Left renal pelvis (tissue), 4 donors: Measurements from ENCODE around the gene MACF1. TPM values are rescaled to one million over a fixed set of nuclear protein-coding genes. Genes with fewer than 3 reads are reported as not detected.

Experiments used
- DNase-seq, 4 donors: peaks; one replicate each; pipeline ENCODE4 v3.0.0-alpha.2; 2013; ENCODE audit warnings: low read depth in 4 of 4, low spot score in 3 of 4
- polyA plus RNA-seq, 4 donors: library from polyadenylated mRNA; unstranded; fragments of 120-200 nt; gene quantifications; one replicate each; pipeline ENCODE4 v1.2.1, GENCODE V29; 2013; ENCODE audit not compliant: insufficient read length in 4 of 4

MACF1 gene
- polyA plus RNA-seq, 4 donors: 202 to 261 (median 253) TPM

- DNase-seq: no peak
Observed at GRCh38 chr1:39293375-39294070, 89.0 kb downstream of the MACF1 start.

GRCh38 chr1:39294531-39294930, 90.0 kb downstream of the MACF1 start:
- no peak for DNase-seq

GRCh38 chr1:39295901-39296300, 91.4 kb downstream of the MACF1 start:
- DNase-seq: no peak

- no peak for DNase-seq
Observed at GRCh38 chr1:39297551-39297950, 93.1 kb downstream of the MACF1 start.

- DNase-seq: no peak
Observed at GRCh38 chr1:39301606-39302005, 97.1 kb downstream of the MACF1 start.

- no peak for DNase-seq
Observed at GRCh38 chr1:39305555-39305954, 101.1 kb downstream of the MACF1 start.

- no peak for DNase-seq
Observed at GRCh38 chr1:39310015-39310414, 105.5 kb downstream of the MACF1 start.

- no peak for DNase-seq
Observed at GRCh38 chr1:39310691-39311090, 106.2 kb downstream of the MACF1 start.

GRCh38 chr1:39317111-39317510, 112.6 kb downstream of the MACF1 start:
- no peak for DNase-seq

- no peak for DNase-seq
Observed at GRCh38 chr1:39317910-39318633, 113.6 kb downstream of the MACF1 start.

- no peak for DNase-seq
Observed at GRCh38 chr1:39321979-39322378, 117.5 kb downstream of the MACF1 start.

GRCh38 chr1:39322431-39322830, 117.9 kb downstream of the MACF1 start:
- no peak for DNase-seq

- no peak for DNase-seq
Observed at GRCh38 chr1:39324888-39325287, 120.4 kb downstream of the MACF1 start.

GRCh38 chr1:39326836-39327235, 122.3 kb downstream of the MACF1 start:
- DNase-seq: no peak

GRCh38 chr1:39328095-39328494, 123.6 kb downstream of the MACF1 start:
- no peak for DNase-seq

- no peak for DNase-seq
Observed at GRCh38 chr1:39328586-39329121, 124.2 kb downstream of the MACF1 start.

- DNase-seq: no peak
Observed at GRCh38 chr1:39331647-39332046, 127.2 kb downstream of the MACF1 start.

- DNase-seq: no peak
Observed at GRCh38 chr1:39332291-39332690, 127.8 kb downstream of the MACF1 start.

- DNase-seq: no peak
Observed at GRCh38 chr1:39332828-39333227, 128.3 kb downstream of the MACF1 start.

- no peak for DNase-seq
Observed at GRCh38 chr1:39333296-39333695, 128.8 kb downstream of the MACF1 start.

- DNase-seq: no peak
Observed at GRCh38 chr1:39335216-39335615, 130.7 kb downstream of the MACF1 start.

- DNase-seq: no peak
Observed at GRCh38 chr1:39337067-39337466, 132.6 kb downstream of the MACF1 start.
